ENCODE data around the gene SBNO1.
"Not testable (repeated sequence)": the region's sequence is repeated elsewhere in the genome, so short reads cannot be mapped to it uniquely, and the experiment has no call there.

Gene SBNO1

DNA sequence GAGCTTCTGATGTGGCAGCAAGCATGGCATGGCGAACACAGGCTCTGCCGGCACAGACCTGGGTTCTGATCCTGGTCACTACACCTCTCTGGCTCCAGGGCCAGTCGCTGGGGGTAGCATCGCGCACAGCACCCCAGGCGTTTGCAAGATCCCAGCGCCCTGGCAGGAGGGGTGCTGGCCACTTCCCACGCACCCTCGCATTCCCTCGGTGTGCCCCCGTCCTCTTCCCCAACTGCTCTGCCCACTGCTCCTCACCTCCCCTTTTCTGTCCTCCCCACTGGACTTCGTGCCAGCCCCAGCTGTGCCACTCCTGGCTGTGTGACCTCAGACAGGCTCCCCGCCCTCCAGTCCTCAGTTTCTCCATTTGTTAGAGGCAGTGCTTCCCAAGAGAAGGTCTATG is 95.8 kb downstream of the SBNO1 start:
- no peak for DNase-seq

DNA sequence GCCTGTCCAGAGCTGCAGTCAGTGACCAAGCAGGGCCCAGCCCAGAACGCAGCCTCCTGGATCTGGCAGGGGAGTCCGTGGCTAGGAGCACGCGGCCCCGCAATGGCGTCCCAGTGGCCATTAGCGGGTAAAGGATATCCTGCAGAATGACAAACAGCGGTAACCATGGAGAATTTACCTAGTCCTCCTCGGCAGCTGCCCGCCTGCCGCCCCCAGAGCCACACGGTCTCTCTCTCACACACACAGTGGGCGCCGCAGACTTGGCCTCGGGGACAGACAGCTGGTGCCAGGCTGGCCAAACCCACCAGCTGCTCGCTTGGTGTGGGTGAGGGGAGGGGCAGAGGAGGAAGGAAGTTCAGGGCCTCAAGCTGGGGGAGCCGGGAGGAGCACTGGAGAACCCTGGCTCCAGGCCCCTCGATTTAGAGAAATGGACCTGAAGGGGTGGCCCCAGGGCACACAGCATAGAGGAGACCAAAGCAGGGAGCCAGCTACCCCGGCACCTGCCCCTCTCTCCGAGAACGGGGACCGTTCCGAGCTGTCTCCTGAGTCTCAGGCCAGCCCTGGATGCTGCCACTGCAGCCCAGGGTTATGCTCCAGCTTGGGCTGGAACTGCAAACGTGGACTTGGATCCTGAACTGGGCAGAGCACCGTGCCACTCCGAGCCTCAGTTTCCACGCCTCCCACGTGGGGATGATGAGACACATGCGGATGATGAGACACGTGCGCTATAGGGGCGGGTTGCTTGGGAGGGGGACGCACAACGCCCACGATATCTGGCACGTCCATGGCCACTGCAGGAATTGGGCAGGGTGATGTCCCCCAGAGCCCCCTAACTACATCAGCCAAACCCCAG is 96.4 kb downstream of the SBNO1 start:
- DNase-seq = no peak

DNA sequence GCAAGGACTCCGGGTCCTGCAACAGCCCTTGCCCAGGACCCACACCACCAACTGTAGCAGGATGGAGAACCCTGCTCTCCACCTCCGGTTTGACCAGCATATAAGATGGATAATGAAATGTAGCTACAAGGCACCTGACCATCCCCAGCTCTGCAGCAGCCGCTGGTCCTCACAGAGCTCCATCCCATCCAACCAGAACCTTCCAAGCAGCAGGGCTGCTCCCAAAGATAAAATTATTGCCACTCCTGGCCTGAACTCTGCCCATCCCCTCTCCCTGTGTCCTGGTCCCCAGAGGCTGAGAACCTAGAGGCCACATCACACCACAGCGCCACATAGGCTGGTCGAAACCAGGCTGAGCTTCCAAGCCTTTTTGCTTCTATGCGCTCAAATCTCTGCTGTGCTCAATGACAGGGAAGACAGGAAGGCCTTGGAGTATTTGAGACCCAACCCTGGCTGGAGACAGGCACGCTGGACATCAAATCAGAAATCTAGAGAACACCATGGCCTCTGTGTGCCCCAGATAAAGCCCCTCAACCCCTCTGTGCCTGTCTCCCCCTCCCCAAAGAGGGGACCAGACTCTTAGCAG is 97.2 kb downstream of the SBNO1 start:
- no peak for DNase-seq

DNA sequence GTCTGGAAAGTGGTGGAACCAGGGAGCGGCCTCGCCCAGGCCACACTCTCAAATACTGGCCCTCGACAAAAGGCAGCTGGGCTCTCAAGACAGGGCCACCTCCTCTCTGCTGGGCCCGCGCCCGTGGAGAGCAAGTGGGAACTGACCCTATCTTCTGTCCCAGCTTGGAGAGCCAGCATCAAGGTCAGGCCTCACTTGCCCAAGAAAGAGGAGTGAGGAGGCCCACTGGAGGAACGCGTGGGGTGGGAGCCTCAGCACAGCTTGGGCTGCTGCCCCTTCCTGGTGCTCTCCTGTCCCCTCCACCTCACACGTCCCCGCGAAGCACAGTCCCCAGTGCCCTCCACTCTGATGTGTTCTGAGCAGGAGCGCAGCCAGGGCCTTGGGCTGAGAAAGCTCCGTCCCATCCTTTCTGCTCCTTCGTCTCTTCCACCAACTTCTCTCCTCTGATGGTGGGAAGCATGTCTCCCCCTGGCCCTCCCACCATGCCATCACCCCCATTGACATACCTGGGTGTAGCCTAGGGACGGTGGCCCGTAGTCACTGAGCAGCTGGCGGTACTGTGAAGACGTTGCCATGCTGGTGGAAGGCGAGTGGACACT is 97.9 kb downstream of the SBNO1 start:
- no peak for DNase-seq

DNA sequence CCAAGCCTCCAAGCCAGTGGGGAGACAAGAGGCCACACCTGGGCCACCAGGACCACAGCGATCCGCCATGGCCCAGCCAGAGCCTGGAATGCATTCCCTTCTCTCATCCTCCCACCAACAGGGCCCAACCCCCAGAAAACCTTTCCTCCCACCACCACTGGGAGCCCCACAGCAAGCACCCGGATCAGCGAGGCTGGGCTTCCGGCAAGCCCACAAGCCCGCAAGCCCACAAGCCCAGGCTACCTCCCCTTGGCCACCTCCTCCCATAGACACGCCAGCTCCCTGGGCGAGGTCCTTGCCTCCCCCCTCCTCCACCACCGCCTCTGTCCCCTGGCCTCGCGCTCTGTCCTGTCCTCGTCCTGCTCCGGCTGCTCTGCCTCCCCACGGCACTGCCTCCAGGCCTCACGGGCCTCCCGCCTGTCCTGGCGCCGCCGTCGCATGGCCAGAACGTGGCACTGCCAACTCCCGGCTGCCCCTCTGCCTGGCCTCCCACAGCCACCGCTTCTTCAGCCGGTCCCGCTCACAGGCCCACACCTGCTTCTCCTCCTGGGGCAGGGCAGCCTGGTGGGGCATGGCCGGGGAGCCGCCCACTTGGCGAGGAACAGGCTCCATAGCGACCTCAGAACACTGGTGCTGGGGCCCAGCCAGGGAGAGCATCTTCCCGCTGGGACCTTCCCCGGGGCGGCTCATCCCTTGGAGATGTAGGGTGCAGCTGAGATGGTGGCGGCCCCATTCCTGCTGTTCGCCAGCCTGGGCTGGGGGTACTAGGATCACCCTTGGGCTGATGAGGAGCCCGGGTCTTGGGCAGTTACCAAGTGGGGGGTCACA is 98.6 kb downstream of the SBNO1 start:
- DNase-seq = no peak

DNA sequence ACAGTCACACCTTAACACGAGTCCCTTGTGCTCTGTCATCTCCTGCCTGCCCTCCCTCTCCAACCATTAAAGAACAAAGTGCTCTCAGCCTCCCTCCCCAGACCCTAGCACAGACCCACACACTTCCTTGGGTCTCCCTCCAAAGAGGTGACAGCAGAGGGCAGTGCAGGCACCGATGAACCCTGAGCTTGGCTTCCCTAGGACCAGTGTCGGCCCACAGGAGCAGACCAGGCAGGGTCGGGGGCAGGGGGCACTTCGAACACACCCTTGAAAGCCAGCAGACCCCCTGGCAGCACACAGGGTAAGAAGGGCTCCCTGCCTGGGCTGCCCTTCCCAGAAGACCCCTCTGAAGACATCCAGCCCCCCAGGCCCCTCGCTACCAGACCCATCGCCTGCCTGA is 100.0 kb downstream of the SBNO1 start:
- DNase-seq = no peak

DNA sequence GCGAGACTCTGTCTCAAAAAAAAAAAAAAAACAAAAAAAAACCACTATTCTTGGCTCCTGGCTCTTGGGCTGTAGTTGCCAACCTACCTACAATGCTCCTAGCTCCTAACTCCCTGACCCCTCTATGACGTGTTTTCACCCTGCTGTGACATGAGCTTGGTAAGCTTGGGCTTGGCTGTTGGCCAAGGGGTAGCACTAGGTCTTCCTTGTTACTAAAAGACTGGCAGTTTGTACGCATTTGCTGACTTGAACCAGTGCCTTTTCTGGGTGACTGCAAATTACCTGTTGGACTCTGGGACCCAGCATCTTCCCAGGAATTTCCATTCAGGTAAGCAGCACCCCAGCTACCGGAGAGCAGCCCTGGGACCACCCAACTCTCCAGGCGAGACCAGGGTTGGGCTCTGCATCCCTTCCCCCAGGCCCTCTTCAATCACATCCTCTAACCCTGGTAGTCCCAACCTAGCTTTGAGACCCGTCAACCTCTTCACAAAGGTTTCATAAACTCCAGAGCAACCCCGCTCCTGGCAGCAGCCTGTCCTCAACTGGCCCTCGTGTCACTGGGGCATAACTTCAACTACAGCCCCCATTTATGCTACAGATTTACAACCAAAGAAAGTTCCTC is 101.3 kb downstream of the SBNO1 start:
- no peak for DNase-seq

DNA sequence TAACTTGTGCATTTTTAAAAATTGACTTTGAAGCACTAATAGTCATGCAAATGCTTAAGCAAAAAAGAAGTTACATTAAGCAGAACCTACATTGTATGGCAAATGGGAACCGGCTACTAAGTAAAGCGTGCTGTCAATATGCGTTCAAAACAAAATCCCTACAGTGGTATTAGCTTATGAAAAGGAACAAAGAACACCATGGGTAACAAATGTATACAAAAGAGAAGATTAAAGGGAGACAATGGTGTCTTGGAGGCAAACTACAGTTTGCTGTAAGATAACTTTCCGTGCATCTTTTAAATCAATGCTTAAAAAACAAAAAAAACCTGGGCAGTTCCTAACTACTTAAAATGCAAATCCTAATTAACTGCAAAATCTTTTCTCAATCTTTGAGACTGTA is 103.5 kb downstream of the SBNO1 start:
- DNase-seq = no peak

DNA sequence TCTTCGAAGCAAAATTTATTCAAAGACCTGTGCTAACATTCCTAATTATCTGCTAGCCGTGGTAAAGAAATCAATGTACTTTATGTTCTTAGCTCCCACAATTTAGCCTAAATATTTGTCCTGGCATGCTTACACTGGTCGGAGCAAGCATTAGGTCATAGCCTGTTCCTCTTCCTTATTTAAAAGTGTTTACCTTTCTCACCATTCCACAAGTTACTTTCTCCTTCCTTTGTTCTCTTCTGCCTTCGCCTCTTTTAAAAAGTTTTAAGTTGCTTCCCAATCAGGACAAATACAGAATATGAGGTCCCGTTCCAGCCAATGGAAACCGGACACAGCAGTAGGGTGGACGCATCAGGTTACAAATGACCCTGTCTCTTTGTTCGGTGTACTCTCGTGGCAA is 104.6 kb downstream of the SBNO1 start:
- DNase-seq = no peak

DNA sequence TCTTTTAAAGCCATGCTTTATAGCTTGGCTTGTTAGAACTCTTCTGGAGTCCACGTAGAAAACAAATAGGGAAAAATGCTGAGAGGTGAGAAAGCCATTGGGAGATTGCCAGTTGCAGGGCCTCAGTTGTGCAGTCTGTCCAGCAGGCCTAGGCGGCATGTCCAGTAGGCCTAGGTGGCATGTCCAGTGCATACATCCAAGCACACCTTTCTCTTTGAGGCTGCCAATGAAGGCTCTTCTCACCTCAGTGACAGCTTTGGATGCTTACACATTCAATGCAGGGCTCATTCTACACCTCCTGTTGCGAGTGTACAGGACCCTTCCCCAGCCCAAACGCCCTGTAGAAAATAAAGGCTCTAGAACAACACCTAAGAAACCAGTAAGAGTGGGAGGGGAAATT is 106.1 kb downstream of the SBNO1 start:
- no peak for DNase-seq

DNA sequence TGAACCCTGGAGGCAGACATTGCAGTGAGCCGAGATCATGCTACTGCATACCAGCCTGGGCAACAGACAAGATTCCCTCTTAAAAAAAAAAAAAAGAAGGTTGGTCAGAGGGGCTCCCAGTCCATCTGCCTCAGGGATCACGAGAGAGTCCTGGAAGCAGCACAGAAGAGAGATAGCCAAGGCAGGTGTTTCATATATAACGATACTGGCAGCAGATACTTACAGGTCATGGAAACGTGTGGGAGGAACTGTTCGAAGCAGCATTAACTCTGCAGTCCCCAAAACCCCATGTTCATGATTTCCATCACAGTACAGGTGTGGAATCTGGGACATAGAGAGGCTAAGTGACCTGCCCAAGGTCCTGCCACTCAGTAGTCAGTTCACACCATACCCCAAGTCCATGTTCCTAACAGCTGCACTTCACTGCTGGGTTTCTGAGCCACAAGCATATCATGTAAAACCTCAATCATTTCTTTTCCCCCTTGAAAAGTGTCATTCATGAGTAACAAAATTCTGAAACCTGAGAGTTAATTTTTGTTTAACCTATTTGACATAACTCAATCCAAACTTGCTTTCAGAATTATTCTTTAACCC is 109.7 kb downstream of the SBNO1 start:
- DNase-seq = no peak

DNA sequence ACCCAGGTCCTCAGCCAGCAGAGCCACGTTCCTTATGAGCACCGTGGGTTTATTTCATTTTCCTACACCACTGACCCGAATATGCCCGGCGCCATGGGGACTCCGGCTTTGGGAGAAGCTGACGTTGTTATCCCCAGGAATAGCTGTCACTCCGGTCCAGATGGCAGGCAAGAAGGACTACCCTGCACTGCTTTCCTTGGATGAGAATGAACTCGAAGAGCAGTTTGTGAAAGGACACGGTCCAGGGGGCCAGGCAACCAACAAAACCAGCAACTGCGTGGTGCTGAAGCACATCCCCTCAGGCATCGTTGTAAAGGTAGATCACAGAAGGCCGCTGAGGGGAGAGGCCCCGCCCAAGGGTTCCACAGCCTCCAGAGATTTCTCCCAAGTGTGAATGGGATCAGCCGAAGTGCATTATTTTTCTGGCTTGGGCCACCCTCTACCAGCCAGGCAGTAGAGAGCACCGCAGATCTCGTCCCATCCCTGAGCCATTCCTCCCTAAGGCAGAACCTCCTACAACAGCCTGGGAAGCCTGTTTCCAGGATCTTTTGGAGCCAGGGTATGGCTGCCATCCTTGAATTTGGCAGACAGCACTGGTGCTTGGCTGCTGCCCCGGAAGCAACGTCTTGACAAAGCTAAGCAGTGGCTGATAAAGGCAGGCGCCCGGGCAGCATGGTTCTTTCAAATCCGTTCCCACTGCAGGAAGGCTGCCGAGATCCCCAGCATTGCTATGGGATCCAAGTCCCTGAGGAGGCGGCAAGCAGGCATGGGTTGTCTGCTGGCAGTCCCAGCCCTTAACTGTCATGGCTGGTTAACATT is 110.8 kb downstream of the SBNO1 start:
- DNase-seq = no peak

DNA sequence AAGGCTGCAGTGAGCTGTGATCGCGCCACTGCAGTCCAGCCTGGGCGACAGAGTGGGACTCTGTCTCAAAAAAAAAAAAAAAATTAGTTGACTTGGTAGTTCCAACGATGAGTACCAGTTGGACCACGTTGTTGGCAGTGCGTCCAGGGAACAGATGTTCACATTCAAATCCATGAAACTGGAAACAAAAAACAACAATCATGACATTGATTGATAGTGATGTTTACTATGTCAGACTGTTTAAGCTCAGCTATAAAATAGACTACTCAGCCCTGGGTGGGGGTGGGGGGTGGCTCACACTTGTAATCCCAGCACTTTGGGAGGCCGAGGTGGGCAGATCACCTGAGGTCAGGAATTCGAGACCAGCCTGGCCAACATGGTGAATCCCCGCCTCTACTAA is 112.3 kb downstream of the SBNO1 start:
- not testable (repeated sequence) for DNase-seq

DNA sequence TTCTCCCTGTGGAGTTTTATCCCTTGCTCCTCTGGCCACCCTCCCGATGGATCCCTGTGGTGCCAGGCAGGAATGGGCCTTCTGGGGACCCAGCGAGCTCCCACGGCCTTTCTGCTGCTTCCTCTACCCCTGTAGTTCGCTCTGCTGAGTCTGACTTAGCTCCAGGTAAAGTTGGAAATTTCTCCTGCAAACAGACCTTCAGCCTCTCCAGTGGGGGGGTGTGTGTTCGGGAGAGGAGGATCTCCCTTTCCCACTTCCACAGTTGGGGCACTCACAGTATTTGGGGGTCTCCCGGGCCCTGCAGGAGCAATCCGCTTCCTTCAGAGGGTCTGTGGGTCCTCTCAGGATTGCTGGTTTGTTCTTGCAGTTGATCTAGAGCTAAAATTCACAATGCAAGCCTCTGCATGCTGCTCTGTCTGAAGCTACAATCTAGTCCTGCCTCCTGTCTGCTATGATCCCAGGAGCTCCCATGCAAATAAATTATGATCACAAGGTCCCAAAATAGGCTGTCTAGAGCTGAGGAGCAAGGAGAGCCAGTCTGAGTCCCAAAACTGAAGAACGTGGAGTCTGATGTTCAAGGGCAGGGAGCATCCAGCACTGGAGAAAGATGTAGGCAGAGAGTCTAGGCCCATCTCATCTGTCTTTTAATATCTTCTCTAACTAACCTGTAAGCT is 113.1 kb downstream of the SBNO1 start:
- DNase-seq = no peak

DNA sequence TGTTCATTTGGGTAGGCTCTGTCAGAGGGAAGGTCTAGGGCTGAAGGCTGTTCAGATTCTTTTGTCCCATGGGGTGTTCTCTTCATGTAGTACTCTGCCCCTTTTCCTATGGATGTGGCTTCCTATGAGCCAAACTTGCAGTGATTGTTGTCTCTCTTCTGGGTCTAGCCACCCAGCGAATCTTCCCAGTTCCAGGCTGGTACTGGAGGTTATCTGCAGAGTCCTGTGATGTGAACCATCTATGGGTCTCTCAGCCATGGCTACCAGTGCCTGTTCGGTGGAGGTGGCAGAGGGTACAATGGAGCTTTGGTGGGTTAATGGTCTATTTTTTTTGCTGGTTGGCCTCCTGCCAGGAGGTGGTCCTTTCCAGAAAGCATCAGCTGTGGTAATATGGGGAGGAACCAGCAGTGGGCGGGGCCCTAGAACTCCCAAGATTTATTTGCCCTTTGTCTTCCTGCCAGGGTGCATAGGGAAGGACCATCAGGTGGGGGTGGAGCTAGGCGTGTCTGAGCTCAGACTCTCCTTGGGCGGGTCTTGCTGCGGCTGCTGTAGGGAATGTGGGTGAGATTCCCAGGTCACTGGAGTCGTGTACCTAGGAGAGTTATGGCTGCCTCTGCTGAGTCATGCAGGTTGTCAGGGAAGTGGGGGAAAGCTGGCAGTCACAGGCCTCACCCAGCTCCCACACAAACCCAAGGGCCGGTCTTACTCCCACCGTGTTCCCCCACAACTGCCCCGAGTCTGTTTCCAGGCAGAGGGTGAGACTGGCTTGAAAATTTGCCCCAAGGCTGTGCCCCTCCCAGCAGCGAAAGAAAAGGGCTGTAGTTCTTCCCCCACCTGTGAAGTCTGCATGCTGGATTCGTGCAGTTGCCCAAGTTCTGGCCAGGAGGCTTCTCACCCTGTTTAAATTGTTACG is 113.9 kb downstream of the SBNO1 start:
- DNase-seq = no peak

DNA sequence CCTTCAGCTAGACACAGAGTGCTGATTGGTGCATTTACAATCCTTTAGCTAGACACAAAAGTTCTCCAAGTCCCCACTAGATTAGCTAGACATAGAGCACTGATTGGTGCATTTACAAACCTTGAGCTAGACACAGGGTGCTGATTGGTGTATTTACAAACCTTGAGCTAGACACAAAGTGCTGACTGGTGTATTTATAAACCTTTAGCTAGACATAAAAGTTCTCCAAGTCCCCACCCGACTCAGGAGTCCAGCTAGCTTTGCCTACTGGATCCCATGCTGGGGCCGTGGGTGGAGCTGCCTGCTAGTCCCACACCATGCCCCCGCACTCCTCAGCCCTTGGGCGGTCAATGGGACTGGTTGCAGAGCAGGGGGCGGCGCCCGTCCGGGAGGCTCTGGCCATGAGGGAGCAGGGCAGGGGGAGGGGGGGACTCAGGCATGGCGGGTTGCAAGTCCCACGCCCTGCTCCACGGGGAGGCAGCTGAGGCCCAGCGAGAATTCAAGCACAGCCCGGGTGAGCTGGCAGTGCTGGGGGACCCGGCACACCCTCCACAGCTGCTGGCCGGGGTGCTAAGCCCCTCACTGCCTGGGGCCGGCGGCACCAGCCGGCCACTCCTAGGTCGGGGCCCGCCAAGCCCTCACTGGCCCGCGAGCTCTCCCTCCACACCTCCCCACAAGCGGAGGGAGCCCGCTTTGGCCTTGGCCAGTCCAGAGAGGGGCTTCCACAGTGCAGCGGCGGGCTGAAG is 115.5 kb downstream of the SBNO1 start:
- DNase-seq = not testable (repeated sequence)

DNA sequence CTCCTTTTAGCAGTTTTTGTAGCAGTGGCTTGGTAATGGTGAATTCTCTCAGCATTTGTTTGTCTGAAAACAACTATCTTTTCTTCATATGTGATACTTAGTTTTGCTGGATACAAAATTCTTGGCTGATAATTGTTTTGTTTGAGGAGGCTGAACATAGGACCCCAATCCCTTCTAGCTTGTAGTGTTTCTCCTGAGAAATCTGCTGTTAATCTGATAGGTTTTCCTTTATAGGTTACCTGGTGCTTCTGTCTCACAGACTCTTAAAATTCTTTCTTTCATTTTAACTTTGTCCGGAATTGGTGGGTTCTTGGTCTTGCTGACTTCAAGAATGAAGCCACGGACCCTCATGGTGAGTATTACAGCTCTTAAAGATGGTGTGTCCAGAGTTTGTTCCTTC is 116.5 kb downstream of the SBNO1 start:
- DNase-seq = not testable (repeated sequence)

DNA sequence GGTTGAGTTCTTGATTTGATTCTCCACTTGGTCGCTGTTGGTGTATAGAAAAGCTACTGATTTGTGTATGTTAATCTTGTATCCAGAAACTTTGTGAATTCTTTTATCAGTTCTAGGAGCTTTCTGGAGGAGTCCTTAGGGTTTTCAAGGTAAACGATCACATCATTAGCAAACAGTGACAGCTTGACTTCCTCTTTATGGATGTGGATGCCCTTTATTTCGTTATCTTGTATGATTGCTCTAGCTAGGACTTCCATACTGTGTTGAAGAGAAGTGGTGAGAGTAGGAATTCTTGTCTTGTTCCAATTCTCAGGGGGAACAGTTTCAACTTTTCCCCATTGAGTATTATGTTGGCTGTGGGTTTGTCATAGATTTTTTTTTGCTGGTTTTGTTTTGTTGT is 119.0 kb downstream of the SBNO1 start:
- DNase-seq = no peak

DNA sequence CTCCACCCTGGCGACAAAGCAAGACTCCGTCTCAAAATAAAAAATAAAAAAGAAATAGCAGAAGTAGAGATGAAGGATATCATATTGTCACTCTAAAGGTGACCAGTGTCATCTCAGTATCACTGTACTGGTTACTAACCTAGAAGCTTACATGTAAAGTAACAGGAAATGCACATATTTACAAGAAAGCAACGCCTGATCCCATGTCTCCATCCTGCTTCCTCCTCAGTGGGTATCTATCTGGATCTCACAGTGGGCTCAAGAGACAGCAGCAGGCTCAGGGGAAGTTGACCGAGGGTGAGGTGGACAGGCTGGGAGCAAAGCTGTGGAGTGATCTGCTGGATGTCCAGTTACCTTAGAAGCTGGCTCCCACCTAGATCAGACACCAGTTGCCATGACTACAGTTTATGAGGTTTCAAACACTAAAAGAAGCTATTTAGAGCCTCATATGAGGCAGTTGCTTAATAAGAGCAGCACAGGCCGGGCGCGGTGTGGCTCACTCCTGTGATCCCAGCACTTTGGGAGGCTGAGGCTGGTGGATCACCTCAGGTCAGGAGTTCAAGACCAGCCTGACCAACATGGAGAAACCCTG is 120.9 kb downstream of the SBNO1 start:
- DNase-seq = no peak
